ENCODE measurements around the gene SARS1. TPM values are rescaled to one million over a fixed set of nuclear protein-coding genes. Genes with fewer than 3 reads are reported as not detected.

Gene SARS1
- total and polyA plus RNA-seq, 2 donors (not counting 1 experiment from before 2014, with no cell fraction given) = 59.1 to 115 TPM

- no peaks in the 10 kb centered on the region for H3K9me3 Mint-ChIP-seq (ENCODE audit: insufficient read depth)
- no peak overlapping the region for H3K4me2 ChIP-seq (replicated peaks; ENCODE audit: low read depth, low read length, poor library complexity, severe bottlenecking)
- H4K20me1 ChIP-seq (ENCODE audit: control insufficient read depth, insufficient read depth, low read length, poor library complexity, severe bottlenecking) = peaks cover 41% of the 10 kb centered on the region
- ChIA-PET POLR2A (no interaction called here), CTCF (interaction anchor here (1.1 to 1.5 kb wide), 3 partner anchors 13 to 302 kb away, joined by 3 to 4 read pairs (median 3); no protein-coding TSS in a partner anchor)
- H3K4me1 ChIP-seq (ENCODE audit: control insufficient read depth in 2 of 2, insufficient read depth in 2 of 2, low read length in 2 of 2) = no peaks in the 10 kb centered on the region
- 100% methylated on average over 2 of the region's 3 CpGs for WGBS (ENCODE audit: insufficient coverage)
- peaks cover 10 to 74% of the 10 kb centered on the region in 2 experiments for H3K36me3 ChIP-seq (replicated peaks in 1 of 2; ENCODE audit: control extremely low read depth in 1 of 2, control insufficient read depth in 1 of 2, extremely low read depth in 1 of 2, insufficient read depth in 2 of 2, low read length in 1 of 2)
- H3K4me3 ChIP-seq (ENCODE audit: control extremely low read depth in 1 of 5, extremely low read depth in 1 of 5, insufficient read depth in 1 of 5, low read depth in 2 of 5, low read length in 4 of 5) = no peak overlapping the region
- no peak overlapping the region for H3K27ac ChIP-seq (ENCODE audit: low read length in 2 of 2)
- no peaks in the 10 kb centered on the region for H3K9me3 ChIP-seq (ENCODE audit: control extremely low read depth in 1 of 3, control insufficient read depth in 2 of 3, insufficient read depth in 1 of 3, low read length in 2 of 3)
- intact Hi-C loops (cut with micrococcal nuclease) = no loop called here
- H3K27me3 Mint-ChIP-seq = no peaks in the 10 kb centered on the region
- no peak overlapping the region for H3K9ac ChIP-seq (ENCODE audit: low read length)
- DNase-seq = no peak
- H2AFZ ChIP-seq (ENCODE audit: insufficient read depth, low read depth, low read length, poor library complexity, severe bottlenecking) = no peak overlapping the region
- no peak overlapping the region for H3K27ac Mint-ChIP-seq
- peaks cover 11% of the 10 kb centered on the region for H3K79me2 ChIP-seq (ENCODE audit: control insufficient read depth, insufficient read depth, low read length)
- no peaks in the 10 kb centered on the region for H3K27me3 ChIP-seq (replicated peaks in 1 of 4; ENCODE audit: control extremely low read depth in 1 of 4, control insufficient read depth in 3 of 4, insufficient read depth in 4 of 4, low read length in 3 of 4)
- no peaks in the 10 kb centered on the region for H3K4me1 Mint-ChIP-seq
- H3K4me3 Mint-ChIP-seq = no peak overlapping the region
- TF ChIP-seq EZH2 (IDR thresholded peaks at IDR 0.05; ENCODE audit: borderline replicate concordance, insufficient read depth, low read depth, low read length, poor library complexity, severe bottlenecking) (no peak), CTCF (IDR thresholded peaks at IDR 0.05) (no peak)
- no peak for ATAC-seq (ENCODE audit: low read depth)
These were observed 17.3 kb downstream of the SARS1 start for GRCh38 chr1:109231066-109231465.

- intact Hi-C loops (cut with micrococcal nuclease) = no loop called here
- no peaks in the 10 kb centered on the region for H3K4me1 ChIP-seq (ENCODE audit: control insufficient read depth in 2 of 2, insufficient read depth in 2 of 2, low read length in 2 of 2)
- TF ChIP-seq CTCF (IDR thresholded peaks at IDR 0.05) (no peak), EZH2 (IDR thresholded peaks at IDR 0.05; ENCODE audit: borderline replicate concordance, insufficient read depth, low read depth, low read length, poor library complexity, severe bottlenecking) (no peak)
- H3K79me2 ChIP-seq (ENCODE audit: control insufficient read depth, insufficient read depth, low read length) = no peaks in the 10 kb centered on the region
- POLR2A ChIA-PET = no interaction called here
- no peak overlapping the region for H3K9ac ChIP-seq (ENCODE audit: low read length)
- no peaks in the 10 kb centered on the region for H3K27me3 Mint-ChIP-seq
- no peaks in the 10 kb centered on the region for H3K27me3 ChIP-seq (replicated peaks in 1 of 4; ENCODE audit: control extremely low read depth in 1 of 4, control insufficient read depth in 3 of 4, insufficient read depth in 4 of 4, low read length in 3 of 4)
- H3K36me3 ChIP-seq (replicated peaks in 1 of 2; ENCODE audit: control extremely low read depth in 1 of 2, control insufficient read depth in 1 of 2, extremely low read depth in 1 of 2, insufficient read depth in 2 of 2, low read length in 1 of 2) = peaks cover 4 to 77% of the 10 kb centered on the region in 2 experiments
- peaks cover 3% of the 10 kb centered on the region for H3K4me1 Mint-ChIP-seq
- DNase-seq (no peak), ATAC-seq (ENCODE audit: low read depth) (no peak)
- no peaks in the 10 kb centered on the region for H3K9me3 Mint-ChIP-seq (ENCODE audit: insufficient read depth)
- H2AFZ ChIP-seq (ENCODE audit: insufficient read depth, low read depth, low read length, poor library complexity, severe bottlenecking) = no peak overlapping the region
- peaks cover 15% of the 10 kb centered on the region for H4K20me1 ChIP-seq (ENCODE audit: control insufficient read depth, insufficient read depth, low read length, poor library complexity, severe bottlenecking)
- no peak overlapping the region for H3K4me3 Mint-ChIP-seq
- H3K27ac ChIP-seq (ENCODE audit: low read length in 2 of 2) = no peak overlapping the region
- CTCF ChIA-PET = no interaction called here
- no peak overlapping the region for H3K4me2 ChIP-seq (replicated peaks; ENCODE audit: low read depth, low read length, poor library complexity, severe bottlenecking)
- no peaks in the 10 kb centered on the region for H3K9me3 ChIP-seq (ENCODE audit: control extremely low read depth in 1 of 3, control insufficient read depth in 2 of 3, insufficient read depth in 1 of 3, low read length in 2 of 3)
- WGBS (ENCODE audit: insufficient coverage) = 98% methylated on average over 7 of the region's 7 CpGs
- H3K4me3 ChIP-seq (ENCODE audit: control extremely low read depth in 1 of 5, extremely low read depth in 1 of 5, insufficient read depth in 1 of 5, low read depth in 2 of 5, low read length in 4 of 5) = no peak overlapping the region
- no peak overlapping the region for H3K27ac Mint-ChIP-seq
These were observed 21.4 kb downstream of the SARS1 start for GRCh38 chr1:109235137-109235536.

All from B cell (primary cell).